ENCODE results near the gene ZNF880. TPM values are rescaled to one million over a fixed set of nuclear protein-coding genes. Genes with fewer than 3 reads are reported as not detected.
"Not testable (repeated sequence)": the region's sequence is repeated elsewhere in the genome, so short reads cannot be mapped to it uniquely, and the experiment has no call there.

Gene ZNF880
- 10 to 100 TPM; 11.0 to 16.8 TPM for total RNA-seq
- 13.6 to 19.7 reads per million in 2 donors for total RNA-seq

DNA sequence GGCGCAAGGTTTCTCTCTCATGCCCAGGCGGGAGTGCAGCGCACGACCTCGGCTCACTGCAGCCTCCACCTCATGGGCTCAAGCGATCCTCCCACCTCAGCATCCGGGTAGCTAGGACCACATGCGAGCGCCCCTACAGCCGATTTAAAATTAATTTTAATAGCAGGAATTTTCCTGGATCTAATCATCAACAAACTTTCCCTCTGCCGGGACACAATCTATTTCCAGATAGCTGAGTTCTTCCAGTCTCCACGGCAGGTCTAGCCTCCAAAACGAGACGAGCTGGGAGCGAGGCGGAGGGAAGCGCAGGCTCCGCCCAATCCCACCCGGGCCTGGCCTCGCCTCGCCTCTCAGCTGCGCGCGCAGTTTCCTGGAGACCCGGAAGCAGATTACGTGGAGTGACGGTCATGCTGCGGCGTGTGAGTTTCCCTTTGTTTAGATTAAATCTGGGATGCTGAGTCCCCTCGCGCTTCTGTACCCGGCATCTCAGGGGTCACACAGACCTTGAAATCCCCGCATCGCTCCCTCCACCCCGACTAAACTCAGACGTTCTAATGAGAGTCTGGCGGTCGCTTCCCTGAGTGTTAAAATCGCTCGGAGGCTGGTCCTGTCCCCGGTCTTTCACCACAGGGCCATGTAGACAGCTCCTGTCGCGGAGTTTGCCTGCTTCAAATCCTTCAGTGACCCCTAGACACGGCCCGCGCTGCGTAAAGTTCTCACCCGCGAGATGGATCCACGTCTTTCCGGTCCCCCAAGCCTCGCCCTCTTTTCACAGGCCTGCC lies at the start of gene ZNF880:
TSS of gene ZNF880 (plus strand) at position 365 of the 782 bp plus-strand sequence. CDS start at position 408, 43 bp downstream.
- Mint-ChIP-seq H3K27ac (peak within 1 kb of the TSS; percentile 94), H3K4me3 (peak within 1 kb of the TSS; percentile 95), H3K36me3 (ENCODE audit: low read depth) (peaks cover 19% of the 10 kb centered on the region), H3K4me1 (peaks cover 9% of the 10 kb centered on the region), H3K27me3 (no peaks in the 10 kb centered on the region)
- peaks cover 12% of the 10 kb centered on the region for H3K9me3 ChIP-seq (ENCODE audit: control insufficient read depth, low read length, poor library complexity, severe bottlenecking)
- DNase-seq (peak; percentile 77 to 90 (median 82)), ATAC-seq (peak; percentile 98)

DNA sequence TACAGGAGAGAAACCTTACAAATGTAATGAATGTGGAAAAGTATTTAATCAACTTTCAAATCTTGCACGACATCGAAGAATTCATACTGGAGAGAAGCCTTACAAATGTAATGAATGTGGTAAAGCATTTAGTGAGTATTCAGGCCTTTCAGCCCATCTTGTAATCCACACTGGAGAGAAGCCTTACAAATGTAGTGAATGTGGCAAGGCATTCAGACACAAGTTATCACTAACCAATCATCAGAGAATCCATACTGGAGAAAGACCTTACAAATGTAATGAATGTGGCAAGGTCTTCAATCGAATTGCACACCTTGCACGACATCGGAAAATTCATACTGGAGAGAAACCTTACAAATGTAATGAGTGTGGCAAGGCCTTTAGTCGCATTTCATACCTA lies 47.3 kb upstream of the ZNF880 start:
- Mint-ChIP-seq H3K4me3 (peak overlapping the region; percentile 2), H3K36me3 (ENCODE audit: low read depth) (peaks cover 10% of the 10 kb centered on the region), H3K27ac (no peak overlapping the region), H3K4me1 (no peaks in the 10 kb centered on the region), H3K27me3 (no peaks in the 10 kb centered on the region)
- H3K9me3 ChIP-seq (ENCODE audit: control insufficient read depth, low read length, poor library complexity, severe bottlenecking), result peaks cover 86% of the 10 kb centered on the region
- ATAC-seq, result no peak
- DNase-seq, result no peak

DNA sequence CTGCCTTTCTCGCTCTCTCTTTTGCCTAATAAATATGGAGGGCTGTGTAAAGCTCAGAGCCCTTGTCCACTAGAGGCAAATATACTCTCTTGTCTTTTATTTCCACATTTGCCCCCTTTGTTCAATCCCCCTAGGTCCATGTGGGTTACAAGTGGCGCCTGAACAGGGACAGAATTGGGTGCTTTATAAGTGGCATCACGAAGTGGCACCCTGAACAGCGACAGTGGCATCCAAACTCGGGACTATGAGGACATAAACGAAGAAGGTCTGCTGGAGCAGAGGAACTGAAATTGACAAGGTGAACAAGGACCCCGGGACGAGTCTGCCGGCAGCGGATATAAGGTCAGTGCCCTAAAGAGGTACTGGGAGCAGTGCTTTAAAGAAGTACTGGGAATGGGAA lies 38.0 kb upstream of the ZNF880 start:
- H3K27me3 Mint-ChIP-seq, result no peaks in the 10 kb centered on the region
- ATAC-seq, result no peak
- no peaks in the 10 kb centered on the region for H3K4me1 Mint-ChIP-seq
- peaks cover 2% of the 10 kb centered on the region for H3K36me3 Mint-ChIP-seq (ENCODE audit: low read depth)
- H3K9me3 ChIP-seq (ENCODE audit: control insufficient read depth, low read length, poor library complexity, severe bottlenecking), result peaks cover 30% of the 10 kb centered on the region
- no peak for DNase-seq
- H3K4me3 Mint-ChIP-seq, result no peak overlapping the region
- no peak overlapping the region for H3K27ac Mint-ChIP-seq

DNA sequence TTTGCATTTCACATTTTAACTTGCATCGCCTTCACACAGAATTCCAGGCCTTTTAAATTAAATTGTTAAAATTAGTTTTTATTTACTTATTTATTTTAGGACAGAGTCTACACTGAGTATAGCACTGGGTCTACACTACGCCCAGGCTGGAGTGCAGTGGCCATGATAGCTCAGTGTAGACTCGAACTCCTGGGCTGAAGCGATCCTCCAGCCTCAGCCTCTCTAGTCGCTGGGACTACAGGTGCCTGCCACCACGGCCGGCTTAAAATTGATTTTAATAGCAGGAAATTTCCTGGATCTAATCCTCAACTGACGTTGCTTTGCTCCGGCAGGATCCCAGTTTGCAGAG lies 34.0 kb upstream of the ZNF880 start:
- H3K9me3 ChIP-seq (ENCODE audit: control insufficient read depth, low read length, poor library complexity, severe bottlenecking), result peaks cover 18% of the 10 kb centered on the region
- H3K36me3 Mint-ChIP-seq (ENCODE audit: low read depth), result peaks cover 4% of the 10 kb centered on the region
- ATAC-seq (peak; percentile 15), DNase-seq (no peak)
- peak overlapping the region; percentile 44 for H3K27ac Mint-ChIP-seq
- H3K4me1 Mint-ChIP-seq, result peaks cover 4% of the 10 kb centered on the region
- H3K4me3 Mint-ChIP-seq, result peak overlapping the region; percentile 88
- H3K27me3 Mint-ChIP-seq, result no peaks in the 10 kb centered on the region

DNA sequence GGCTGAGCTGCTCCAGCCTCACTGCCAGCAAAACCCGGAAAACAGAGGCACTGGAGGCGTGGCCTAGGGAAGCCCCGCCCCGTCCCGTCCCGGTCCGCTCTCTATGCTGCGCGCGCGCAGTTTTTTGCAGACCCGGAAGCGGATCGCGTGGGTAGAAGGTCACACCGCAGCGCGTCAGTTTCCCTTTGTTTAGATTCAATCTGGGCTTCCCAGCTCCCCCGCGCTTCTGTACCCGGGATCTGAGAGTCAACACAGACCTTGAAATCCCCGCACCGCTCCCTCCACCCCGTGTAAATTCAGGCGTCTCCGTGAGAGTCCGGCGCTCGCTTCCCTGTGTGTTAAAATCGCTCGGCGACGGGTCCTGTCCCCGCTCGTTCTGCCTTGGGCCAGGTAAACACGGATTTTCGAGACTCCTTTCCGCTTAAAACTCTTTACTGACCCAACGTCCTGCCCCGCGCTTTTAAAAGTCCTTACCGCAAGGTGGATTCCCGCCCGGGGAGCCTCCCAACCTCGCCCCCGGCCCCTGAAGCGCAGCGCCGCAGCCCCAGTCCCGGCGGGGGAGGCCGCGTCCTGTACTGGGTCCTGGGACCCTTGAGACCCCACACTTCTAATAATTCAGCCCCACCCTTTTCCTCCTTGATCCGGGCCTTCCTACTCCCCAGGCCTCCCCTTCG lies 33.5 kb upstream of the ZNF880 start, which contains the start of gene ZNF610:
TSS of gene ZNF610 (plus strand) at position 127 of the 674 bp plus-strand sequence. CDS start 12,930 bp downstream, outside the sequence.
- DNase-seq, result peak; percentile 75 to 78 (median 76)
- Mint-ChIP-seq H3K4me3 (peak within 1 kb of the TSS; percentile 88), H3K4me1 (peaks cover 4% of the 10 kb centered on the region), H3K27ac (peak within 1 kb of the TSS; percentile 44), H3K27me3 (no peaks in the 10 kb centered on the region), H3K36me3 (ENCODE audit: low read depth) (peaks cover 4% of the 10 kb centered on the region)
- peak; percentile 98 for ATAC-seq
- H3K9me3 ChIP-seq (ENCODE audit: control insufficient read depth, low read length, poor library complexity, severe bottlenecking), result peaks cover 18% of the 10 kb centered on the region

DNA sequence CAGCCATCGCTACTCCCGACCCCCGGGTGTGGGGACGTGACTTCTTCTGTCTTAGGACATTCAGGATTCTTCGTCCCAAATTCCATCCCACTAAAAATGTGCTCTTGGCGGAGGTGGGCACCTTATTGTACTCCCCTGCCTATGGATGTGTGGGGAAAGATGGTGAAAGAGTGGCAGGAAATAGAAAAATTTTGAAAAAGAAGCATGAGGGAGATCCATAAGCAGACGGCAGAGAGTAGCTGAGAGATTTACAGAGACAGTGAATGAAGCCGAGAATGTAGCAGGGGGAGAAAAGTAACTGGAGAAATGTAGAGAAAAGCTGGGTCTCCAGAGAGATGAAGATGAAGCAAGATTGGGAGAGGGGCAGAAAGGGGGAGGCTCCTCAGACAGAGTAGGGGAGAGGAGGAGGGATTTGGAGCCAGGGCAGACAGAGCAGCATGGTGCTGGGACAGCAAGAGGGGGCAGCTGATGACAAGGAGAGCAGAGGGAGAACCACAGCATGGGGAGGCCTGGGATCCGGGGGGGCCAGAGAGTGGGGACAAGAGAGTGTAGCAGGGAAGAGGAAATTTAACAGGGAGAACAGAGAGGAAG lies 32.8 kb upstream of the ZNF880 start:
- H3K27me3 Mint-ChIP-seq, result no peaks in the 10 kb centered on the region
- no peak for DNase-seq
- peak overlapping the region; percentile 88 for H3K4me3 Mint-ChIP-seq
- H3K4me1 Mint-ChIP-seq, result peaks cover 4% of the 10 kb centered on the region
- H3K27ac Mint-ChIP-seq, result peak overlapping the region; percentile 44
- peaks cover 17% of the 10 kb centered on the region for H3K9me3 ChIP-seq (ENCODE audit: control insufficient read depth, low read length, poor library complexity, severe bottlenecking)
- H3K36me3 Mint-ChIP-seq (ENCODE audit: low read depth), result peaks cover 4% of the 10 kb centered on the region
- ATAC-seq, result no peak

DNA sequence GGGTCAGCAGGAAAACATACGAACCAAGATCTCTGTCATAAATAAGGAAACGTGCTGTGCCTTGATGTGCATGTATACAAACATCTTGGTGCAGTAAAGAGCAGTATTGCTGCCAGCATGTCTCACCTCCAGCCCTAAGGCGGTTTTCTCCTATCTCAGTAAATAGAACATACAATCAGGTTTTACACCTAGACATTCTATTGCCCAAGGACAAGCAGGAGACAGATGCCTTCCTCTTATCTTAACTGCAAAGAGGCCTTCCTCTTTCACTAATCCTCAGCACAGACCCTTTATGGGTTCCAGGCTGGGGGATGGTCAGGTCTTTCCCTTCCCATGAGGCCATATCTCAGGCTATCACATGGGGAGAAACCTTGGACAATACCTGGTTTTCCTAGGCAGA lies 30.7 kb upstream of the ZNF880 start:
- H3K36me3 Mint-ChIP-seq (ENCODE audit: low read depth); H3K9me3 ChIP-seq (ENCODE audit: control insufficient read depth, low read length, poor library complexity, severe bottlenecking); ATAC-seq; H3K4me1 Mint-ChIP-seq; H3K27ac Mint-ChIP-seq; H3K4me3 Mint-ChIP-seq; H3K27me3 Mint-ChIP-seq; DNase-seq: not testable (repeated sequence)

DNA sequence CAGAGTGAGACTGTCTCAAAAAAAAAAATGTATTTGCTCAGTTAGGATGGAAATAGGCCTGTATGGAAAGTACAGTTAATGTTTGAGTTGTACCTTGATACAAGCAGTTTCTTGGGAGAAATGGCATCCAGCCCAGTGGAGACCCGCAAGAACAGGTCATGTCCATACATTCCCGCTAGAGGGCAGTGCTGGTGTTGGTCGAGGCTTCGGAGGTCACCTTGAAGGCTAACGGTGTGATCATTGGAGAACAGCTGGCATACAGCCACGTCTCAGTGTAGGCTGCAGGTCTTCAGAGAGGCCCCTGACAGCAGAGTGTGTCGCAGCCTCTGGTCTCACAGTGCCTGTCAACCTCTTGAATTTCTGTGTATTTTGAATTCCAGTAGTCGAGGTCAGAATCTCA lies 26.2 kb upstream of the ZNF880 start:
- H3K27ac Mint-ChIP-seq, result no peak overlapping the region
- H3K4me3 Mint-ChIP-seq, result no peak overlapping the region
- H3K9me3 ChIP-seq (ENCODE audit: control insufficient read depth, low read length, poor library complexity, severe bottlenecking), result no peaks in the 10 kb centered on the region
- no peaks in the 10 kb centered on the region for H3K27me3 Mint-ChIP-seq
- no peaks in the 10 kb centered on the region for H3K4me1 Mint-ChIP-seq
- H3K36me3 Mint-ChIP-seq (ENCODE audit: low read depth), result no peaks in the 10 kb centered on the region
- peak; percentile 14 to 34 (median 20) for DNase-seq
- peak; percentile 64 for ATAC-seq

DNA sequence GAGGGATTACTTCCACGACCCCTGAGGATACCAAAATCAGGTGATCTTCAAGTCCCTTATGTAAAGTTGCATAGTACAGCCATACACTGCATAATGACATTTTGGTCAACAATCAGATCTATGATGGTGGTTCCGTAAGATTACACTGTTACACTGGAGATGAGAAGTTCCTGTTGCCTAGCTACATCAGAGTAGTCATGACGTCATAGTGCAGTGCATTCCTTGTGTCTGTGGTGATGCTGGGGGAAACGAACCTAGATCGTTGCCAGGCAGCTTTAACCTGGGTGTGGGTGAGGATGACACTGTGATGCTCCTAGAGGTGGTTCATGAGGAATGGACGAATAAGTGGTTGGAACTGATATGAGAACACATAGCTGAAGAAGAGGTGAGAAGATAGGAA lies 24.6 kb upstream of the ZNF880 start:
- H3K27ac Mint-ChIP-seq, result no peak overlapping the region
- DNase-seq, result no peak
- no peaks in the 10 kb centered on the region for H3K9me3 ChIP-seq (ENCODE audit: control insufficient read depth, low read length, poor library complexity, severe bottlenecking)
- H3K36me3 Mint-ChIP-seq (ENCODE audit: low read depth), result peaks cover 3% of the 10 kb centered on the region
- H3K27me3 Mint-ChIP-seq, result no peaks in the 10 kb centered on the region
- no peak for ATAC-seq
- H3K4me3 Mint-ChIP-seq, result no peak overlapping the region
- H3K4me1 Mint-ChIP-seq, result no peaks in the 10 kb centered on the region

DNA sequence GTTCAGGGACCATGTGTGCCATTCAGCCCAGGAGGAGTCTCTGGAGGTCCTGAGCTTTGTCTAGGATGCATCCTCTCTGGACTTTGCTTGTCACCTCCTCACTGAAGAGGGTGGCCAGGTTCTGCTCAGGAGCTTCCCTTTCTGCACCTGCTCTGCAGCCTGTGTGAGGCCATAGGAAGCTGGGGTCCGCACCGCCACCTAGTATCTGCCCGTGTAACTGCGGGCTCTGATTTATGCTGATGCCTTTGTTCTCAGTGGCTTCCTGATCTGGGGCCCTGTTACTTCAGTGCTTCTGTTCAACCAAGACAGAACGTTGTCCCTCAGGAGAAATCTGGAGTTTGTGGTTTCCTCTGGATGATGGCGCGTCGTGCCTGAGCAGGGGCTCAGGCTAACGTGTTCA lies 18.2 kb upstream of the ZNF880 start:
- H3K27me3 Mint-ChIP-seq, result no peaks in the 10 kb centered on the region
- H3K27ac Mint-ChIP-seq, result no peak overlapping the region
- H3K4me3 Mint-ChIP-seq, result no peak overlapping the region
- H3K9me3 ChIP-seq (ENCODE audit: control insufficient read depth, low read length, poor library complexity, severe bottlenecking), result no peaks in the 10 kb centered on the region
- DNase-seq, result no peak
- H3K4me1 Mint-ChIP-seq, result no peaks in the 10 kb centered on the region
- no peak for ATAC-seq
- H3K36me3 Mint-ChIP-seq (ENCODE audit: low read depth), result peaks cover 9% of the 10 kb centered on the region

DNA sequence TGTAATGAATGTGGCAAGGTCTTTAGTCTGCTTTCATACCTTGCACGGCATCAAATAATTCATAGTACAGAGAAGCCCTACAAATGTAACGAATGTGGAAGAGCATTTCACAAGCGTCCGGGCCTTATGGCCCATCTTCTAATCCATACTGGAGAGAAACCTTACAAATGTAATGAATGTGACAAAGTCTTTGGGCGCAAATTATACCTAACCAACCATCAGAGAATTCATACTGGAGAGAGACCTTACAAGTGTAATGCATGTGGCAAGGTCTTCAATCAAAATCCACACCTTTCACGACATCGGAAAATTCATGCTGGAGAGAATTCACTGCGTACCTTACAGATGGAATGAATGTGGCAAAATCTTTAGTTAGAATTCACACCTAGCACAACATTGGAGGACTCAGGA lies 3.3 kb upstream of the ZNF880 start:
- no peaks in the 10 kb centered on the region for H3K27me3 Mint-ChIP-seq
- H3K4me3 Mint-ChIP-seq, result no peak overlapping the region
- peaks cover 9% of the 10 kb centered on the region for H3K4me1 Mint-ChIP-seq
- peaks cover 10% of the 10 kb centered on the region for H3K9me3 ChIP-seq (ENCODE audit: control insufficient read depth, low read length, poor library complexity, severe bottlenecking)
- peaks cover 13% of the 10 kb centered on the region for H3K36me3 Mint-ChIP-seq (ENCODE audit: low read depth)
- ATAC-seq (no peak), DNase-seq (no peak)
- H3K27ac Mint-ChIP-seq, result no peak overlapping the region

DNA sequence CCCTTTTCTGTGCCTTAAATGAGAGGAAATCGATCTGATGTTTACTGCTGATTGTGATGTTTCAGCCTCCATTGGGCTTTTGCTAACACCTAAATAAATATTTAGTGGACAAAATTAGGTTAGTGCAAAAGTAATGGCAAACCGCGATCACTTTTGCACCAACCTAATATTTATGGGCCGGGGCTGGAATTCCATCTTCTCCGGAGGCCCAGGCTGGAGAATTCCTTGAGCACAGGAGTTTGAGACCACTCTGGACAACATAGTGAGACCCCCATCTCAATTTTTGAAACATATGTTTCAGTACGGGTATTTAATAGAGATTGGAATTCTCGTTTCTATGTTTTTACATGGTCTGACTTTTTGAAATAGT lies 603 bp downstream of the ZNF880 start:
- Mint-ChIP-seq H3K4me3 (peak overlapping the region; percentile 95), H3K27me3 (no peaks in the 10 kb centered on the region), H3K27ac (peak overlapping the region; percentile 94), H3K36me3 (ENCODE audit: low read depth) (peaks cover 21% of the 10 kb centered on the region), H3K4me1 (peaks cover 9% of the 10 kb centered on the region)
- peaks cover 12% of the 10 kb centered on the region for H3K9me3 ChIP-seq (ENCODE audit: control insufficient read depth, low read length, poor library complexity, severe bottlenecking)
- DNase-seq (no peak), ATAC-seq (no peak)

DNA sequence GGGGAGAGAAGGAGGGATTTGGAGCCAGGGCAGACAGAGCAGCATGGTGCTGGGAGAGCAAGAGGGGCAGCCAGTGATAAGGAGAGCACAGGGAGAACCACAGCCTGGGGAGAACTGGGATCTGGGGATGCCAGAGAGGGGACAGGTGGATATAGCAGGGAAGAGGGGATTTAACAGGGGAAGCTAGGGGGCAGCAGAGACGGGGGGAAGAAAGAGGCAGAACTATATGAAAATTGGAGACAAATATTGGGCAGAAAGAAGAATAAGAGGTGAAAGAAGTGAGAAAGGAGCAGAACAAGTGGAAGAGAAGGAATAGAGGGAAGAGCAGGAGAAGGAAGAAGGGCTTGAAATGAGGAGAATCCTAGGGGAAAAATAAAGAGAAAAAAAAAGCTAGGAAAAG lies 21.4 kb downstream of the ZNF880 start:
- H3K9me3 ChIP-seq (ENCODE audit: control insufficient read depth, low read length, poor library complexity, severe bottlenecking), result peaks cover 7% of the 10 kb centered on the region
- Mint-ChIP-seq H3K4me1 (no peaks in the 10 kb centered on the region), H3K27ac (no peak overlapping the region), H3K27me3 (no peaks in the 10 kb centered on the region), H3K36me3 (ENCODE audit: low read depth) (no peaks in the 10 kb centered on the region), H3K4me3 (no peak overlapping the region)
- DNase-seq (no peak), ATAC-seq (no peak)

Measured in T-helper 17 cell (primary cell).